Spinal cord (tissue), 10 donors: ENCODE data around the gene TEX2. TPM values are rescaled to one million over a fixed set of nuclear protein-coding genes. Genes with fewer than 3 reads are reported as not detected.
"Not testable (repeated sequence)": the region's sequence is repeated elsewhere in the genome, so short reads cannot be mapped to it uniquely, and the experiment has no call there.

Experiments
- DNase-seq, 6 donors: peaks; one replicate each; pipeline versions ENCODE4 v3.0.0 to v3.0.0-alpha.2; 2013 to 2015; ENCODE audit warnings: low spot score in 6 of 6, low read depth in 4 of 6
- H3K27ac ChIP-seq: one replicate; pipeline ENCODE4 v1.5.1; 2013; ENCODE audit warnings: low read depth, low read length, control low read depth
- H3K27me3 ChIP-seq: one replicate; pipeline ENCODE4 v1.6.1; 2013; ENCODE audit warnings: low read length; ENCODE audit not compliant: control insufficient read depth, insufficient read depth
- H3K36me3 ChIP-seq: one replicate; pipeline ENCODE4 v1.6.1; 2013; ENCODE audit warnings: low read length; ENCODE audit not compliant: control insufficient read depth, insufficient read depth
- H3K4me1 ChIP-seq: one replicate; pipeline ENCODE4 v1.6.1; 2013; ENCODE audit warnings: low read length; ENCODE audit not compliant: control insufficient read depth, insufficient read depth
- H3K4me3 ChIP-seq: one replicate; pipeline ENCODE4 v1.5.1; 2013; ENCODE audit warnings: low read depth, low read length, control low read depth
- H3K9me3 ChIP-seq: one replicate; pipeline ENCODE4 v1.6.1; 2013; ENCODE audit warnings: low read length; ENCODE audit not compliant: control insufficient read depth, insufficient read depth
- WGBS: methylation state at CpG from one replicate; pipeline ENCODE4 v1.1.5; 2013; ENCODE audit warnings: missing lambda C conversion rate; ENCODE audit not compliant: insufficient coverage; 5-methylcytosine and 5-hydroxymethylcytosine counted together
- polyA plus RNA-seq, 2 donors: library from polyadenylated mRNA; unstranded; fragments of 120-200 nt; gene quantifications; one replicate each; pipeline ENCODE4 v1.2.1, GENCODE V29; 2013; ENCODE audit not compliant: insufficient read length in 2 of 2
- total RNA-seq, 2 donors: library from RNA; depleted of rRNA in 1 of 2; stranded (reverse); fragments of 120-200 nt in 1 of 2; fragments of >200 nt in 1 of 2; gene quantifications; one replicate each; pipeline versions ENCODE4 v1.2.3 to v1.2.4, GENCODE V29; 2013 to 2014
- donor health status: healthy.

TEX2 gene
- total and polyA plus RNA-seq, 4 donors: 35.4 to 54.9 (median 38.5) TPM

DNA sequence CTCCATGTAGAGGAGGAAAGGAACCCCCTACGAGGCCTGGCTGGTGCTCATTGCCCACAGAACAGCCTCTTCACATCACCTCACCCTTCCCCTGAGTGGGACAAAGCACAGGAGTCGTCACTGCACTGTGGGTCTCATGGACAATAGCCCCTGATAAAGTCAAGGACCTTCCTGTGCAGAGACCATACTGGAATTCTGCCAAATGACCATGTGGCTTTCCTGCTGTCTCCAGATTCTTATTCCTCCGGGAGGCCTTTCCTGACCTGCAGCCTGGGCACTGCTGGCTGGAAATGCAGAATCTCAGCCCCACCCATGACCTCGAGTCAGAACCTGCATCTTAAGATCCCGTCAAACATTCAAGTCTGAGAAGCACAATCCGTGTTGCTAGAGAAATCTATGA lies 72.6 kb downstream of the TEX2 start:
- no peaks in the 10 kb centered on the region for H3K9me3 ChIP-seq
- DNase-seq: no peak
- H3K27me3 ChIP-seq: no peaks in the 10 kb centered on the region
- no peak overlapping the region for H3K27ac ChIP-seq
- no peak overlapping the region for H3K4me3 ChIP-seq
- peaks cover 17% of the 10 kb centered on the region for H3K36me3 ChIP-seq
- H3K4me1 ChIP-seq: peaks cover 7% of the 10 kb centered on the region
- 50% methylated on average over 4 of the region's 6 CpGs for WGBS

DNA sequence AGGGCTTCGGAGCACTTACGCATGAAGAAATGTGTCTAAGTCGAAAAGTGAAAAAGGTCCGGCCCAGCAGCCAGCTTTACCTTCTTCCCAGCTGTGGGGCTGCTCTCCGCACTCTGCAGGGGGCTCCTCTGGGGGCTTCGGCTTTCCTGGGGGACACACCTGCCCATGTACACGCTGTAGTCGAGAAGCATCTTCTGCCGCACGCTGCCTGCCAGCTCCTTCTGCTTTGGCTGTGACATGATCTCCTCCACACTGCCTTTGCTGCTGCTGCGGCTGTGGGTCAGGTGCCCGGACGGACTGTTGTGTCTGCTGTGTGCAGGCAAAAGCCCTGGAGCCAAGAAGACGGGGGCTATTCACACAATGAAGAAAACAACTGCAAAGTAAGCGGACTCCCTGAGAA lies 75.0 kb downstream of the TEX2 start:
- WGBS: 90% methylated on average over 14 of the region's 15 CpGs
- DNase-seq: no peak
- Histone ChIP-seq H3K36me3 (peaks cover 17% of the 10 kb centered on the region), H3K4me3 (no peak overlapping the region), H3K4me1 (peaks cover 7% of the 10 kb centered on the region), H3K27ac (no peak overlapping the region), H3K27me3 (no peaks in the 10 kb centered on the region), H3K9me3 (no peaks in the 10 kb centered on the region)

- H3K27me3 ChIP-seq: no peaks in the 10 kb centered on the region
- H3K36me3 ChIP-seq: peaks cover 17% of the 10 kb centered on the region
- DNase-seq: no peak
- 93% methylated on average over 10 of the region's 11 CpGs for WGBS
- no peak overlapping the region for H3K4me3 ChIP-seq
- peaks cover 7% of the 10 kb centered on the region for H3K4me1 ChIP-seq
- H3K9me3 ChIP-seq: no peaks in the 10 kb centered on the region
- no peak overlapping the region for H3K27ac ChIP-seq
Observed at GRCh38 chr17:64187093-64187895, 75.8 kb downstream of the TEX2 start.

DNA sequence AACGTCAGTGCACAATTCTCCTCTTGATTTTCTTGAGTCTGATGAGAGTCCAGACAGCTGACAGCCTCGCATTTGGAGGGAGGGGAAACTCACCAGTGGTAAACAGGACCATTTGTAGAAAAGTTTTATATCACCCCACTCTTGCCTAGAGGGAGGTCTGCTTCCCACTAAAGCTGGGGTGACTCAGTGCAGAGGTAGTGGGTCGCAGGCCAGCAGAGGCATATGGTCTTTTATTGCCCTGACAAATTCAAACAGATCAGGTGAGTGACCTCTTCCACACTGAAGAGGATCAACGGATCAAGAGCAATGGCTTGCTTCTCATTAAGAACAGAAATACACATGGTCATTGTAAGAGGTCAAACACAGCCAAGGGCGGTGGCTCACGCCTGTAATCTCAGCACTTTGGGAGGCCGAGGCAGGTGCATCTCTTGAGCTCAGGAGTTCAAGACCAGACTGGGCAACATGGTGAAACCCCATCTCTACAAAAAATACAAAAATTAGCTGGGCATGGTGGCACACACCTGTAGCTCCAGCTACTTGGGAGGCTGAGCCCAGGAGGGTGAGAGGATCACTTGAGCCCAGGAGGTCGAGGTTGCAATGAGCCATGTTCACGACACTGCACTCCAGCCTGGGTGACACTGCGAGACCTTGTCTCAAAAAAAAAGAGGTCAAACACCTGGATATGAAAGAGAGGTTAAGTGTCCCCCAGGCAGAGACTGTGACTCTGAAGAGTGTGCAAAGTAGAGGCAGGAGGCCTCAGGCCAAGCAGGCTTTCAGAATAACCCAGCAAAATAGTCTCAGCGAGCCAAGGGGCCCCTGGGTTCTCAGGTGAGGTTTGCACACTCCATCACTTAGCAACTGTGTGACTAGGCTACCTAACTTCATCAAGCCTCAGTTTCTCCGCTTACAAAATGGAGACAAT lies 76.6 kb downstream of the TEX2 start:
- H3K9me3 ChIP-seq: no peaks in the 10 kb centered on the region
- no peaks in the 10 kb centered on the region for H3K27me3 ChIP-seq
- H3K36me3 ChIP-seq: peaks cover 17% of the 10 kb centered on the region
- H3K27ac ChIP-seq: no peak overlapping the region
- H3K4me3 ChIP-seq: no peak overlapping the region
- DNase-seq: no peak
- peaks cover 7% of the 10 kb centered on the region for H3K4me1 ChIP-seq
- WGBS: 92% methylated on average over 10 of the region's 12 CpGs

GRCh38 chr17:64185557-64185956 lies 77.5 kb downstream of the TEX2 start:
- H3K36me3 ChIP-seq: peaks cover 16% of the 10 kb centered on the region
- H3K27ac ChIP-seq, H3K9me3 ChIP-seq, H3K4me3 ChIP-seq, H3K4me1 ChIP-seq, H3K27me3 ChIP-seq, DNase-seq: not testable (repeated sequence)
- 64% methylated on average over 5 of the region's 9 CpGs for WGBS

DNA sequence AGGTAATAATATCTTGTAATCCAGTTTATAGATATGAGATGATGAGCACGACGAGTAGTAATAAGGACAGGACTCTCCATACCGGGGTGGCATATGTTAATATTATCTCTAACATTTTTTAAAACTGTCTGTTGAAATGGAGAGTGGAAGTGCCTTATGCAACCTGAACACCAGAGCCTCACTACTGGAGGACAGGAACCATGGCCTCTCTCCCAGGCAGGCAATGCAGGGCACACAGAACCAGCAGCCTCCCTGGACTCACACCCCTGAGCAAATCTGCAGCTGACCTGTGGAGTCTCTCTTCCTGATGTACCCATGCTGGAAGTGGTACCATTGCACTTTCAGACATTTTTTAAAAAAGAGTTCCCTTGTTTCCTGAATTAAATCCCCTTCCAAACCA lies 78.0 kb downstream of the TEX2 start:
- no peaks in the 10 kb centered on the region for H3K9me3 ChIP-seq
- DNase-seq: no peak
- H3K4me3 ChIP-seq: no peak overlapping the region
- peaks cover 13% of the 10 kb centered on the region for H3K36me3 ChIP-seq
- no peaks in the 10 kb centered on the region for H3K27me3 ChIP-seq
- WGBS: no CpG with 5 or more reads among the region's 3 CpGs
- H3K4me1 ChIP-seq: peaks cover 3% of the 10 kb centered on the region
- no peak overlapping the region for H3K27ac ChIP-seq

- H3K4me3 ChIP-seq: no peak overlapping the region
- H3K27ac ChIP-seq: no peak overlapping the region
- H3K4me1 ChIP-seq: peaks cover 3% of the 10 kb centered on the region
- peaks cover 13% of the 10 kb centered on the region for H3K36me3 ChIP-seq
- DNase-seq: no peak
- 93% methylated on average over 3 of the region's 4 CpGs for WGBS
- no peaks in the 10 kb centered on the region for H3K27me3 ChIP-seq
- H3K9me3 ChIP-seq: no peaks in the 10 kb centered on the region
Observed at GRCh38 chr17:64183815-64184214, 79.2 kb downstream of the TEX2 start.

DNA sequence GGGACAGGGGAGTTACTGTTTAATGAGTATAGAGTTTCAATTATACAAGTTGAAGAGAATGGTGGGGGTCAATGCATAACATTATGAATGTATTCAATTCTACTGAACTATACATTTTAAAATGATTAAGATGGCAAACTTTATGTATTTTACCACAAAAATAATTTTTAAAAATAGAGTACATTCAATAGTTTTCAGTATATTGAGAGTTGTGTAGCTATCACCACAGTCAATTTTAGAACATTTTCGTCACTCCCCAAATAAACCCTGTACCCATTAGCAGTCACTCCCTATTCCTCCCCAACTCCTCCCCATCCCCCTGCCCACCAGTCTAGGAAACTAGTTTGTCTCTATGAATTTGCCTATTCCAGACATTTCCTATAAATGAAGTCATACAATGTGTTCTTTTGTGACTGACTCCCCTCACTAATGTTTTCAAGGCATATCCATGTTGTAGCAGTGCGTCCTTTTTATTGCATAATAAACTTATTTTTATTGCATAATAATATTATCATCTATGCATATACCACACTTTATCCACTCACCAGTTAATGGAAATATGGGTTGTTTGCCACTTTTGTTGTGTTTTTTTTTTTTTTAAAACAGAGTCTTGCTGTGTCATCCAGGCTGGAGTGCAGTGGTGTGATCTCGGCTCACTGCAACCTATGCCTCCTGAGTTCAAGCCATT lies 80.6 kb downstream of the TEX2 start:
- Histone ChIP-seq H3K9me3 (no peaks in the 10 kb centered on the region), H3K27me3 (no peaks in the 10 kb centered on the region), H3K36me3 (peaks cover 9% of the 10 kb centered on the region), H3K27ac (no peak overlapping the region), H3K4me1 (peaks cover 3% of the 10 kb centered on the region), H3K4me3 (no peak overlapping the region)
- no peak for DNase-seq
- 100% methylated on average over 1 of the region's 3 CpGs for WGBS
